Pancreas (tissue), 10 donors: ENCODE measurements around the gene ISY1. TPM values are rescaled to one million over a fixed set of nuclear protein-coding genes. Genes with fewer than 3 reads are reported as not detected.

Experiments
- ATAC-seq, 4 donors: fragments of 200-7000 bp; cut with Tn5 transposase; one replicate each; pipeline versions ENCODE4 v1.8.0 to v1.9.1; 2020; ENCODE audit warnings: mild to moderate bottlenecking in 4 of 4, moderate library complexity in 4 of 4
- DNase-seq, 6 donors: peaks; one replicate each; pipeline ENCODE4 v3.0.0-alpha.2; 2020
- FAIRE-seq: peaks from 2 replicates; lab custom pipeline; 2012; peaks lifted over from hg19 to GRCh38; lab: Jason Lieb, UNC
- H3K27ac ChIP-seq, 4 donors: fragments of 200-600 bp; sonication (generic); 1 replicate in 3 of 4; 2 replicates in 1 of 4; pipeline versions ENCODE4 v1.5.0 to v1.8.0; 2020
- H3K27me3 ChIP-seq, 4 donors: fragments of 200-600 bp; one replicate each; pipeline ENCODE4 v1.8.0; 2021
- H3K36me3 ChIP-seq, 3 donors: fragments of 200-600 bp; sonication (generic) in 1 of 3; one replicate each; pipeline versions ENCODE4 v1.5.0 to v1.8.0; 2020 to 2021
- H3K4me1 ChIP-seq, 3 donors: fragments of 200-600 bp; one replicate each; pipeline ENCODE4 v1.8.0; 2021
- H3K4me3 ChIP-seq, 4 donors: fragments of 200-600 bp; sonication (generic) in 2 of 4; one replicate each; pipeline versions ENCODE4 v1.5.0 to v1.8.0; 2020 to 2021
- H3K9me3 ChIP-seq, 4 donors: fragments of 200-600 bp; one replicate each; pipeline ENCODE4 v1.8.0; 2021
- CTCF ChIP-seq, 4 donors: fragments of 200-600 bp; sonication (generic) in 3 of 4; IDR thresholded peaks; one replicate each; pipeline versions ENCODE4 v1.5.0 to v1.8.0; 2021; ENCODE audit warnings: antibody characterized with exemption in 4 of 4
- WGBS, 2 donors: extraction: QIAGEN DNeasy Blood & Tissue Kit; methylation state at CpG; one replicate each; pipeline ENCODE4 v1.1.7; 2013; 5-methylcytosine and 5-hydroxymethylcytosine counted together
- intact Hi-C, 3 donors: fragments of 100-400 bp; cut with DNase I; formaldehyde crosslinking; loops; one replicate each; pipeline versions ENCODE4 v1.11.1 to v1.14.2; 2022
- polyA plus RNA-seq, 2 donors: library from polyadenylated mRNA; stranded (reverse); fragments of 200-250 nt; gene quantifications; one replicate each; pipeline ENCODE4 v1.2.3, GENCODE V29; 2013
- total RNA-seq, 6 donors: library from RNA; stranded (reverse); fragmentation: NEBNext Ultra II Directional in 4 of 6; extraction: Animal tissue kit (Norgen Biotek cat#: 25700) in 4 of 6; gene quantifications; one replicate each; pipeline versions ENCODE4 v1.2.1 to v1.2.4, GENCODE V29; 2021 to 2023
- donor health status: healthy with polysubstance abuse.
- donor health status: DM: no; HTN: no; CAD: no; lungs with moderate emphysema.
- donor health status: DM: no; HTN: no; CAD: no.
- donor health status: control.
- donor health status: control.
- donor health status: Bipolar disorder and iron deficiency.
- donor health status: DM: yes; HTN: yes; CAD: no.
- donor health status: DM: no; HTN: no; CAD: no.
- donor health status: DM: no; HTN: no; CAD: no.
- donor health status: DM: yes; HTN: yes; CAD: no.

Gene ISY1
- total and polyA plus RNA-seq, 8 donors, result 9.2 to 17.2 (median 13.8) TPM

- intact Hi-C loops, result no loop called here
- Histone ChIP-seq H3K36me3 (no peaks in the 10 kb centered on the region), H3K9me3 (no peaks in the 10 kb centered on the region), H3K4me3 (no peak overlapping the region), H3K4me1 (no peaks in the 10 kb centered on the region), H3K27ac (no peak overlapping the region), H3K27me3 (no peaks in the 10 kb centered on the region)
- TF ChIP-seq CTCF (IDR thresholded peaks at IDR 0.05), result no peak
- no peak for DNase-seq
- 66 to 68% methylated on average over 8 of the region's 8 CpGs for WGBS, 2 donors
- no peak for ATAC-seq
- no peak for FAIRE-seq
These were observed 79.4 kb downstream of the ISY1 start for GRCh38 chr3:129081503-129081902.

DNA sequence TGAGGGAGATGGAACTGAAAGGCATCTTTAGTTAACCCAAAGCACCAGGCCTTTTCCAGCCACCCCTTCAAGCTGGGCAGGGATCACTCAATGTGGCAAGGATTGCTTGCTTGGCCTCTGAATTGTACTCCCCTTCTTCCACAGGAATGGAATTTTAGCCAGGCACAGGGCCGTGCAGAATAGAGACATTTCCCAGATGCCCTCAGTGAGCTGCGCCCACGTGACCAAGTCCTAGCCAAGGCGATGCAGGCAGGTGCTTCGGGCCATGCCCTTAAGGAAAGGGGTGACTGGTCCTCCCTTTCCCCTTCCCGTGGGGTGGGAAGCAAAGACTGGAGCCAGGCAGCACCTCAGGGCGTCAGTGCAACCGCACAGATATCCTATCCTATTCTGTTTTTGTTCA is 82.4 kb downstream of the ISY1 start:
- intact Hi-C loops, result no loop called here
- no peak for DNase-seq
- WGBS, 2 donors, result 85 to 90% methylated on average over 8 of the region's 8 CpGs
- H3K9me3 ChIP-seq, result no peaks in the 10 kb centered on the region
- H3K4me1 ChIP-seq, result no peaks in the 10 kb centered on the region
- no peak overlapping the region for H3K4me3 ChIP-seq
- no peaks in the 10 kb centered on the region for H3K36me3 ChIP-seq
- no peaks in the 10 kb centered on the region for H3K27me3 ChIP-seq
- TF ChIP-seq CTCF (IDR thresholded peaks at IDR 0.05), result no peak
- no peak overlapping the region for H3K27ac ChIP-seq
- ATAC-seq, result no peak
- FAIRE-seq, result no peak

Other genes with a start within 250 kb of the ISY1 start
- under 1 TPM; 0.37 to 0.69 (median 0.43) TPM for gene CFAP92, start 167.0 kb downstream of the ISY1 start, total RNA-seq
- gene CFAP92, start 167.0 kb downstream of the ISY1 start, polyA plus RNA-seq, result 1 to 10 TPM in 1 of 2 donors, under 1 TPM in 1; 0.49 to 1.3 TPM
- gene EFCC1, start 159.8 kb downstream of the ISY1 start, total RNA-seq, result under 1 TPM; 0.56 to 0.87 (median 0.67) TPM
- 1 to 10 TPM; 2.2 to 6.1 TPM for gene EFCC1, start 159.8 kb downstream of the ISY1 start, polyA plus RNA-seq
- not detected for gene GP9, start 100.3 kb downstream of the ISY1 start, total RNA-seq
- under 1 TPM in 1 of 2 donors, not detected in 1; 0.14 TPM for gene GP9, start 100.3 kb downstream of the ISY1 start, polyA plus RNA-seq
- 10 to 100 TPM in 2 of 6 donors, 1 to 10 TPM in 4; 7.2 to 18.7 (median 8.9) TPM for gene RAB43, start 39.3 kb downstream of the ISY1 start, total RNA-seq
- 1 to 10 TPM; 4.7 to 9.4 TPM for gene RAB43, start 39.3 kb downstream of the ISY1 start, polyA plus RNA-seq
- gene CNBP, start 22.8 kb upstream of the ISY1 start, total RNA-seq, result 100 to 1,000 TPM; 169 to 277 (median 182) TPM
- 100 to 1,000 TPM; 178 to 258 TPM for gene CNBP, start 22.8 kb upstream of the ISY1 start, polyA plus RNA-seq
- gene COPG1, start 88.5 kb upstream of the ISY1 start, total RNA-seq, result 100 to 1,000 TPM in 5 of 6 donors, 10 to 100 TPM in 1; 90.1 to 137 (median 110) TPM
- 10 to 100 TPM; 81.4 to 99.7 TPM for gene COPG1, start 88.5 kb upstream of the ISY1 start, polyA plus RNA-seq
- 10 to 100 TPM in 4 of 6 donors, 1 to 10 TPM in 2; 8.1 to 14.0 (median 10.7) TPM for gene HMCES, start 117.8 kb upstream of the ISY1 start, total RNA-seq
- gene HMCES, start 117.8 kb upstream of the ISY1 start, polyA plus RNA-seq, result 10 to 100 TPM in 1 of 2 donors, 1 to 10 TPM in 1; 8.0 to 22.5 TPM